ENCODE data around the gene NPTN.
A peak's percentile ranks its signal among the peaks of the same experiment; 100 is the strongest.

The NPTN gene

DNA sequence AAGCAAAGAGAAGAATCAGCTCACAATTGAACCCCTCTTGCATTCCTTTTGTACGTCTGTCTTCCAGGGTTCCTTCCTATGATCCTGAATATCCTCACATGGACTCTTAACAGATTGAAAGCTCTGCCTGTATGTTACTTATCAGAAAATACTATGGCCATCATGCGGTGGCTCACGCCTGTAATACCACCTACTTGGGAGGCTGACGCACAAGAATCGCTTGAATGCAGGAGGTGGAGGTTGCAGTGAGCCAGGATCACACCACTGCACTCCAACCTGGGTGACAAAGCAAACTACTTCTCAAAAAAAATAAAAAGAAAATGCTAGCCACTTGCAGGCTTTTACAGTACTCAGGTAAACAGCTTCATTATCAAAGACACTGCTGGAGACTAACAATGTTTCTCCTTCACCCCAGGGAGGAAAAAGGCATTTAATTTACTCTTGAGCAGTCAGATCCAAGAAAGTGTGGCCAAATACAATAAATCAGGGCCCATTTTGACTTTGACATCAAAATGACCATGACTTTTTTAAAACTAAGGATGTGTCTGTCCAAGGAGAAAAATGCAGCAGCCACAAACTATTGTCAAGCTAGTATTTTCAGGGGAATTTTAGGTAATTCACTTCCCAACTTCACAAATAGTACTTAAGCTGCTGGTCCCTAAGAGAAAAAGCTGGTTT is 27.3 kb downstream of the NPTN start:
- DNase-seq, result no peak

DNA sequence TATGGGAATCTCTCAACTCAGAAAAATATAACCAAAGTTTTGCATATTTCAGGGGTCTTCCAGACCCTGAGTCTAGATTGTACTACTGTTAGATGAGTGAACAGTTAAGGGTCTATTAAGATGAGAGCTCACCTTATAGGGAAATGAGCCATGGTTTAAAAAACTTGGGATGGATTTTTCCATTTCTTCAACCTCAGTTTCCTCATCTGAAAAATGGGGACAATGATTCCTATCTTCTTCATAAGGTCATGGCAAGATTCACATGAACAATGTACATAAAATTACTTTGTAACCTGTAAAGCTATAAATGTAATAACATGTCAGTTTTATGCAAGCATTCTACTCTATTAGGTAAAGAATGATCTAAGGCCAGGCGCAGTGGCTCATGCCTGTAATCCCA is 28.7 kb downstream of the NPTN start:
- DNase-seq, result no peak
- intact Hi-C loops (cut with DNase I), result no loop called here

More for the DNA sequence above, 27.3 kb downstream of the NPTN start:
- intact Hi-C loops (cut with DNase I), result no loop called here

DNA sequence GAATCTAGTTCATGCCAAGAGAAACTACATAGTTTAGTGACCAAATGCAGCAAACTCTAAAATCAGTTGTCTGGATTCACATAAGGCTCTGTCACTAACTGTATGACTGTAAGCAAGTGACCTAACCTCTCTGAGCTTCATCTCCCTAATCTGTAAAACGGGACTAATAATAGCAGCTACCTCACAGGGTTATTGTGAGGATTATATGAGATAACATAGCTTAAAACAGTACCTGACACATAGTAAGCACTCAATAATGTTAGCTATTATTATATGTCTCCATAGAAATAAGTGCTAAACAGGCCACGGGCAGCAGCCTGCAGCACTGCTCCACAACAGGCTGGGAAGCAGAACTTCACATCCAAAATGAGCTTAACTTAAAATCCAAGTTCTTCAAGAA is 30.2 kb downstream of the NPTN start:
- intact Hi-C loops (cut with DNase I), result no loop called here
- DNase-seq, result no peak

DNA sequence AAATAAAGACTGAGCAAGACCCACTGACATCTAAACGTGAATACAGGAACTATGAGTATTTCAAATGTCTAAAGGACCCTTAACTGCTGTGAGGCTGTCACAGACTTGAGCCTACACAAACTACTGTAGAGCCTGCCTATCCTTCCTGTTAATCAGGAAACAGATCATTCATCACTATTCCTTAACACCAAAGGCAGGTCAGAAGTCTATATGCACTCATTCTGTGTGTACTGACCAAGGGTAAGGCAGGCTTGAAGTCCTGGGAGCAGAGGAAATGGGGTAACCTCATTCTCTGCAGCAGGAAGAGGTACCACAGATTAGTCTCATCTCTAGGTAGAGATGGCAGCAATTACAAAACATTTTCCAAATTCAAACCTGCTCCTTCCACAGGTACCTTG is 30.7 kb downstream of the NPTN start:
- intact Hi-C loops (cut with DNase I), result no loop called here
- DNase-seq, result no peak

DNA sequence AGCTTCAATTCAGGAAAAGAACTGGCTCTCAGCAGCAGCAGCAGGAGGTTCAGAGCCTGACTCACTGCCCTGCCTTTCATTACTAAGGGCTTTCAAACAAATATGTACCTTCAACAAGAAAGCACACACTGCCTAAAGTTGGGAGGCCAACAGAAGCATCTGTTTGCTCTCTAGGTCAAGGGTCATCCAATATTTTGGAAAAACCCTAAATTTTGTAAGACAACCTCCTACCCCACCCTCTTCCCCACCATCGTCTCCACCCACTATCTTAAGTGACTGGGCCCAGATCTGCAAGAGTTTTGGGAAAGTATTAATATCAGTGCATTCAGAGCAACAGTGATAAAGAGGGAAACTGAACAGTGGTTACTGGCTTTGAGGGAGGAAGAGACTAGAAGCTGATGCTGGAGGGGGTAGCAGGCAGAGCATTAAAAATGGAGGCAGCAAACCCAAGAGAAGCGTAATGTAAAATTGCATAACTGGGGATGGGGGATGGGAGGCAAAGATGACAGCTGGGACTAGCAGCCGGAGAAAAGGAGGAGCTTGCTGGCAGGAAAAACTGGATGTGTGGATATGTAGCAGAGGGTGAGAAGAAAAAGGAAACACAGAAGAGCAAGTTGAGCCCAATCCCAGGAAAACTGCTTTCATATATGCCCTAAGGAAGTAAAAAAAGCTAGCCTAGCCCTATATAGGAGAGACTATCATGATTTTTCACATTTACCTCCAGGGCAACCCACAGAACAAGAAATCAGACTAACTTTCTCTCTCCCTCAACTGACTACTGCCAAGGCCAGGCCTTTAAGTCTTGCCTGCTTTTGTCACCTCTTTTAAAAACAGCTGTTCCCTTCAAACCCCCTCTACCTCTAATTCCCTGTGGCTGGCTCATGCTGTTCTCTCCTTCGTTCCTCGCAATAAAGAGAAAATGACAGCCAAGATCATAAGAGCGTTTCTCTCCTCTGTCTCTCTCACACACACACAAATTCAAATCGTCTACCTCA is 31.4 kb downstream of the NPTN start:
- DNase-seq, result peak in 33 of 42 donors; percentile 11 to 82 (median 53)
- intact Hi-C loops (cut with DNase I), result no loop called here

DNA sequence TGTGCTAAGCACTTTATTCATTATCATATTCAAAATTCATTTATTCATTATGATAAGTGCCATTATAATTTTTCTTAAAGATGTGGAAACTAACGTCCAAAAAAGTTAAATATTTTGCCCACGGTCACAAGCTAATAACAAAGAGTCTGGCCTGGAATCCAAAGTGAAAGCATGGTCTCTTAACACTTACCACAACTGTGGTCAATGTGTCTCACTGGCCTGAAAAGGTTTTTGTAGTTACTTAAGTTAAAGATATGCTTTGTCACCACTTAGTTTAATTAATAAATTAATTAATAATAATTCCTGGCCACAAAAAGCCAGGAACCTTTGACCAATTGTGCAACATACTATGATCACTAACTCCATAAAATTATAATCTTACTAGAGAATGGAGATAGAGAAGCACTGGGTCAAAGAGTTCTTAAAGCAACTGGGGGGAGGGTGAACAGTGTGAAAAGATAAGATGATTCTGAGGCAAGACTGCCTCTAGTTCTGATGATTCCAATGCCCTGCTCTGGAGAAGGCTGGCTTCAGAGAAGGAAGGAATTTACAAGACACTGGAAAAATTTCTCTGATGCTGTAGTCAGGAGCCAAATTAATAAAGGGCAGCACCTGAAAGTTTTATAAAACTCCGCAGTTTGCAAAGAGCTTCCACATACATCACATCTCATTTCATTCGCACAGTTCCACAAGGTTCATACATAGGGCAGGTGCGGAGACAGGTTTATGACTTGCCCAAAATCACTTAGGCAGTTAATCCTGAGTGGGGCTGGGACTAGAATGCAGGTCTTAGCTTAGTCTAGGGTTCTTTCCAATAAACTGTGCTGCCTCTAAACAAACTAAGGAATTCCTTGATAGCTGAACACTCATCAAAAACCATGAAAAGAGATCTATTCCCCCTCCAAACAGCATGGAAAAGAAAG is 32.5 kb downstream of the NPTN start:
- DNase-seq, result no peak
- intact Hi-C loops (cut with DNase I), result no loop called here

DNA sequence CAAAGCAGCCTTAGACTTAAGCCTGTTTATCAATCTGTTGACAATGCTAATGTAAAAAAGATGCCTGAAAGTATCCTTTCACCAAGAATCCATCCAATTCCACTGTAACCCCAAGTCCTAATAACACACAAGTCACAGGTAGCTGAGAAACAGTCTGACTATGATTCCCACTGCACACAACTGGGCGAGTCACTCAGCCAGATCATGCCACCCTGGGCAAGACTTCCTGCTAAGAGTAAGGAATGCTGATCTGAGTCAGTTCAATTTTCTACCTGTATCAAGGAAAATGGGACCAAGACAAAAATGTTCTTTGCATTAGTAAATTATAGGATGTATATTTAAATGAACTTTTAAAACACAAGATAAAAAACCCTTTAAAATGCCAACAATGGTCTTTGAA is 33.3 kb downstream of the NPTN start:
- intact Hi-C loops (cut with DNase I), result no loop called here
- peak in 2 of 42 donors; percentile 11 to 22 for DNase-seq

DNA sequence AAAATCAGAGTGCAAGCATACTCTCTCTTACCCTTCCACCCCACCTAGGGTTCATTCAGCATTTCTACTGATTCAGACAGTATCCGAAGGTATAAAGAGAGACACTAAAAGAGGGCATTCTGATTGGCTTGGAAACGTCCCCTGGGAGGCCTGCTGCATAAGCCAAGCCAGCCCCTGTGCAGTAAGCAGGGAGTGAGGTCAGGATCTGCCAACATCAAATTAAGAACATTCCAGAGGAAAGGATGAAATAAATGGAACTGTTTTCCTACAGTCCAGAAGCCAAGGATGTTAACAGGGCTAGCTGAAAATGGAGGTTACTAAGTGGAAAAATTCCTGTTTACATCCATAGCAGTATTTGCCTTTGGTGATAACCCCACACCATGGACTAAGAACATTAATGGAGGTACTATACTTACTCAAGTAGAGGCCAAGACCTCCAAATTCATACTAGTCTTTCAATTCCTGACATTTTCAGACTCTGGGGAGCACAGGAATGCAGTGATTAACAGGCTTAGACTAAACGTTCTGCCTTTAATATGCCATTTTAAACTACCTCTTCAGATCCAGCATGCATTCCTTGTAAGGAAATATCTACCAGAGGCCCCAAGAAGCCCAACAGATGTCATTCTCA is 34.5 kb downstream of the NPTN start:
- intact Hi-C loops (cut with DNase I), result no loop called here
- no peak for DNase-seq

DNA sequence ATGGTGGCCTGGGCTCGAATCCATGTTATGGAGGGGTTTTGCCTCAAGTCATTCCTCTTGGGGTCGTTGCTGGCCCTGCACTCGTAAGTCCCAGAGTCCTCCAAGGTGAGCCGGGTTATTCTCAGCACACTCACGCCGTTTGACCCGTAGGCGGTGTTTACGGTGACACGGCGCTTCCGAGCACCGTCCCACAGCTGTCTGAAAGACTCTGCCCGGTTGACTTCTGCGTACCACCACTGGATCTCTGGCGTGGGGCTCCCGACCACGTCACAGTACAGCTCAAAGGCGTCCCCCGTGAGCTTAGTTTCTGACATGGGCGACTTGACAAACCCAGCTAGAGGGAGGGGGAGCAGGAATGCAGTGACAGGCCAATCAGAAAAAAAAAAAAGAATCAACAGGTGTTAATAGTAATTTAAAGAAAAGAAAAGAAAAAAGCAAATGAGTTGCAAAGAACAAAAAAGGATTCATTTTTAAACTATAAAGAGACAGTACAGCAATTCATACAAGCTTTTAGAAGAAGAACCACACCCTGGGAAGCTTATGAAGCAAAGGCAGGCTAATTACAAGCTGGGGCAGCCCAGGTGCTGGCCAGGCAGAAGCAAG is 36.1 kb downstream of the NPTN start:
- no peak for DNase-seq
- intact Hi-C loops (cut with DNase I), result no loop called here

DNA sequence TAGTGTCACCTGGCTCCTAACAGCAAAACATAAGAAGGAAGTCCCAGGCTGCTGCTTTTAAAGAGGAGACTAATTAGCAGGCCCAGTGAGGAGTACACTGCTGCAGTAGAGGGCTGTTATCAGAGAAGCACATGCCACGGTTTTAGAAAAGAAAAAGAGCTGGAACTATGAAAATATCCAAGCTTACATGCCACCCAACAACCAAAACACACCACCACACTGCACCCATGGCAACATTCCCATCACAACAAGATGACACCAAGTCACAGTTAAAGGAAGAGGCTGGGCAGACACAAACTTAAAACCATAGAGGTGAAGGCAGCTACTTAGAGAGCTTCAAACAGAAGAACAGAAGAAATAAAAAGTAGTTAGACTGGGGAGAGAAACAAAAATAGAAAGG is 37.0 kb downstream of the NPTN start:
- intact Hi-C loops (cut with DNase I), result no loop called here
- DNase-seq, result no peak

DNA sequence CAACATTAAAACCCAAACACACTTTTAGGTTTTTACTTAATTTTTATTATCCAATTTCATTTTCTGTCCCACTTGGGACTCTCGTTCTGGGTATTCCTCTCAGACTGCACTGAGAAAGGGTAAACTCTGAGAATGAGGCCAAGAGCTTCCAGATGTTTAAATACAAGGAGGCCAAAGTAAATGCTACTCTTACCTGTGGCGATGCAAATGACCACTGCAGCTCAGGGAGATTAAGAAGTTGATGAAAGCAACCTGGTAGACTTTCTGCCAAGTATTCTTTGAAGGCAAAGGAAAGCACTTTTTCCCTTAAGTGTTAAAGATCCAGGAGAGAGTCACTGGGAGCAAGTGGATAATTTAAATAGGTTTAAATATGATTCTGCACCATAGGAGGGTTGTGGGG is 39.1 kb downstream of the NPTN start:
- no peak for DNase-seq
- intact Hi-C loops (cut with DNase I), result no loop called here

DNA sequence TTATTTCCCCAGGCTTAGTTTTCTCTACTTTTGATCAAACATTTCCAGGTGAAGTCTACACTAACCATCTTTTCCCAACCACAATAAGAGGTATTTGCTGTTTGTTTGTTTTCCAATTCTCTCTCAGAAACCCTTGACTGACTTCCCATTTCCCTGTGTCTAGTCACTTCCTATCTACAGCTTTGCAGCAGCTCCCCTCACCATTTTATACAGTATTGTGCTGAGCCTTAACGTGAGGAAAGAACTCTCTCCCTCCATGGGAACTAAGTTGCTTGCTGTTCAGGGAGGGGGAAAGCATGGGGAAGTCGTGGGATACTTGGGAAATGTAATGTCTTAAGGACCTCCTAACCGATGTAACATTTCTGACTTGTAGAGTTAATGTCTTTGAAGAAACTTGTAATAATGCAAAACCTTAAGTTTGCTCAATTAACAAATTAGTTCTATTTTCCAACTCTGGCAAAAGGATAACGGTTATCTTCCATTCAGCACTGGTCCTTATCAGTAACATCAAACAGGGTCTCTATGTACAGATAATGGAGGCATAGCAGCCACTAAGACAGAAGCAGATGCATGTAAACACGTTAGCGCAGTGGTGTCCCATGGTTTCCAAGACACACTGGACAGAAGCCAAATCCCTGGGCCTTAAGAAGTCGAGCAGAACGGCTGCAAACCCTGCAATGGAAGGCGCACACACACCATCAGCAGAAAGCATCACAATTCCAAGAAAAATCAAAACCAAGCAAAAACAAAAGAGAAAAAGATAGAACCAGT is 39.7 kb downstream of the NPTN start:
- intact Hi-C loops (cut with DNase I), result no loop called here
- DNase-seq, result peak in 1 of 42 donors; percentile 48

DNA sequence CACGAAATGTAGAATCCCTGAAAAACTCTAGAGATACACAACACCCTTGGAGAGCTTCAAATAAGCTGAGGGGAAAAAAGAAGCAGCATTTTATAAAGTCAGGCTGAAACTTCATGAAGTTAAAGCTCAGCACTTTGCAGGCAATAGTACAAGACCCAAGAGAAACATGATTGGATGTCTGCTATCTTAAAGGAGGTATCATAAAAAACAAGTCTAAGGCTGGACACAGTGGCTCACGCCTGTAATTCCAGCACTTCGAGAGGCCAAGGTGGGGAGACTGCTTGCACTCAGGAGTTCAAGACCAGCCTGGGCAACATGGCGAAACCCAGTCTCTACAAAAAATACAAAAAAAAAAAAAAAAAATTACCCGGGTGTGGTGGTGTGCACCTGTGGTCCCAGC is 42.9 kb downstream of the NPTN start:
- intact Hi-C loops (cut with DNase I), result no loop called here
- DNase-seq, result no peak

DNA sequence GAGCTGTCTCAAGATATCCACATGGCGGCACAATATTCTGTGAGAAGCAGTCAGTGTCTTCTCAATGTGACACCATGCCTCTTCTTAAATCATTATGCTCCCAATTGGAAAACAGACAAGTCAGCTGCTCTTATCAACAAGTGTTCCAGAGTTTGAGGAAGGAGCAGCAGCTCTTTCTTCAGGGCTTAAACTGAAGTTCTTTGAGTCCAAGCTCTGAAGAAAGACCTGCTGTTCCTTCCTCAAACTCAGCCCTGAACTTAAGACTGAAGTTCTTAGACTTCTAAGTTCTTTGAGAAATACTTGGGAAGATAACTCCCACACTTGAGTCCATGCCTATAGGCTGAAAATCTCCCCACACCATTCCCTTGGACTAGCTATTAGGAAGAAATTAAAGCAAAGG is 43.4 kb downstream of the NPTN start:
- intact Hi-C loops (cut with DNase I), result no loop called here
- no peak for DNase-seq

DNA sequence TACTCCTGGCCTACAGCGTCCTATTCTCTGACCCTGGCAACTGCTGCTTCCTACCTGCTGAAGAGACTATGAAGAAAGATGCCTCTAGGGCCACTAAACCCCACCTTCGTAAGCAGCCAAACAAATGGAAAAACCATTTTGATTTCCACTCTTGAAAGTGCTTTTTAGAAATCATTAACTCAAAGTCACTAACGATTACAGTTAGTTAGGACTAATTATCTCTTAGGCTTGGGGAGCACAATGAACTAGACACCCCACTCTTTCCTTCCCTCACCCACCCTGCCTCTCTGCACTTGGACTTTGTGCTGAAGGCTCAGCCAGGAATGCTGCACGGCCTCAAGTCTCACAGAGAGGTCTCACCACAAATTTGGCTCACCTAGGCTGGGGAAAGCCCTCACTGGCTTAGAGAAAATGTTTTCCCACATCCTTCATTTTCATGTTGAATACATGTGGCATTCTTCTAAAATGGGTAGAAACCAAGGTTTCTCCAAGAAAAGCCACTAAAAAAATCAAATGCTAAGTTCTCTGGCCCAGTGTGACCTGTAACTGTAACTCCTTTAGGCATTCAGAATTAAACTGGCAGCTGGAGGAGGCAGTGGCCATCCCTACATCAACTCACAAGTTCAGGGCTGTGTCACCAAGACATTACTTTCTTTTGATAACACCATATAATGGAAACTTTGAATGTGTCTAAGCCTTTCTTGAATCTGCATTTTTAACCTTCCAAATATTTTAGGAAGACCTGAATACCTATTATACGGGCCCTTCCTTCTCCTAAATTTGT is 47.1 kb downstream of the NPTN start:
- intact Hi-C loops (cut with DNase I), result no loop called here
- no peak for DNase-seq

DNA sequence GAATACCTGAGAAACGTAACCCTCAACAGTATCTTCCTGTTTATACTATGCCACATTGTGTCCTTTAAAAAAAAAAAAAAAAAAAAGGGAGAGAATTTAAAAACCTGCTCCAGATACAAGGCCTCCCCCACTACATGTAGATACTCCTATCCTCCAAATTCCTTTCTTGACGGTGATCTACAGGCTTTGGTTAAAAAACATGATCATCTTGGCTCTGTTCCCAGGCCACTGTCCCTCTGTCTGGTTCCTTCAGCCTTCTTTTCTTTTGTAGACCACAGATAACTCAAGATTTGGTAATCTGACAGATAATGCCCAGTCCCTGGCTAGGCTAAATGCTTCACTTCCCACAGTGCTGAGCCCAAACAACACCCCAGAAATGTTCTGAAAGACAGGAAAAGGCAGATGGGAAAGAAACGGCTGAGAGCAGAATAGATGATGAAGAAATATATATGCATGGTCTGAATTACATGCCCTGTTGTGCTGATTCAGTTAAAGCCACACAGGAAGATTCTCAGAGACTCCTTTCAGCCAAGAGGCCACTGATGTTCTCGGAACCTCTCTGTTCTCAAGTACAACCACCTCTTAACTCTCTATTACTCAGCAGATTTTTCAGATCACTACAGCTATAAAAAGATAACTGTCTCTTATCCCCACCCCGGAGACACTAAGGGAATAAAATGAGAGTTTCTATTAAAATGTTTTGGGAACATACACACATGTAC is 48.3 kb downstream of the NPTN start:
- intact Hi-C loops (cut with DNase I), result no loop called here
- DNase-seq, result no peak
